ENCODE data around the gene POMT1. TPM values are rescaled to one million over a fixed set of nuclear protein-coding genes. Genes with fewer than 3 reads are reported as not detected.

The POMT1 gene
- total and polyA plus RNA-seq, 2 of the 8 experiments (the other 6 are each of a cell fraction or from before 2014, with no cell fraction given): 22.3 to 33.2 TPM

DNA sequence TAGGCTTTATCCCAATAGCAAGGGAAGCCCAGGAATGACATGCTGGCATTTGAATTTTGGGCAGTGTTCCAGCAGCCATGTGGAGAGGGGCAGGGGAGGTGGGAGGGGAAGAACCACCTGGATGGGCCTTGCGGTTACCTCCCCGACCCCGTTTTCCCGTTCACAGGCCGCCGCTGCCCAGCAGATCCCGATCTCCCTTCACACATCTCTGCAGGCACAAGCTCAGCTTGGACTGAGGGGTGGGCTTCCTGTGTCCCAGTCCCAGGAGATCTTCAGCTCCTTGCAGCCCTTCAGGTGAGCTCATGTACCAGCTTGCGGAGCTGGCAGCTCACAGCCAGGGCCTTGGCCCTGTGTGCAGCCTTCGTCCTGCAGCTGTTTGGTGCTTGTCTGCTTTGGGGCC, 15.7 kb upstream of the POMT1 start:
- Histone ChIP-seq H3K27ac (ENCODE audit: low read depth, low read length) (no peak overlapping the region), H2AFZ (ENCODE audit: low read length) (no peak overlapping the region), H3K18ac (ENCODE audit: extremely low read depth, low read length) (no peak overlapping the region), H3K27me3 (replicated peaks in 1 of 4; ENCODE audit: control insufficient read depth in 3 of 4, extremely low read depth in 1 of 4, insufficient read depth in 3 of 4, low read length in 3 of 4) (no peaks in the 10 kb centered on the region), H2BK15ac (ENCODE audit: low read length) (no peak overlapping the region), H3K56ac (replicated peaks; ENCODE audit: insufficient read length, low read depth, low read length) (no peak overlapping the region), H4K20me1 (replicated peaks in 1 of 2; ENCODE audit: control insufficient read depth in 1 of 2, insufficient read depth in 2 of 2, low read length in 2 of 2) (peaks cover 18% of the 10 kb centered on the region in 2 experiments), H3K23ac (ENCODE audit: insufficient read length) (no peak overlapping the region), H2BK20ac (ENCODE audit: low read length) (no peak overlapping the region), H3K9ac (replicated peaks in 1 of 4; ENCODE audit: extremely low read depth in 1 of 4, low read depth in 3 of 4, low read length in 3 of 4) (no peak overlapping the region), H2BK5ac (ENCODE audit: low read depth, low read length) (no peak overlapping the region; the same call in 1 of the 2 replicates), H2BK12ac (ENCODE audit: low read depth, low read length) (no peak overlapping the region), H2BK120ac (replicated peaks; ENCODE audit: low read depth, low read length) (no peak overlapping the region), H4K5ac (ENCODE audit: insufficient read length, low read depth, low read length) (no peak overlapping the region), H3K4me2 (ENCODE audit: insufficient read depth in 1 of 2, low read depth in 2 of 2, low read length in 2 of 2) (no peak overlapping the region), H3K4me1 (replicated peaks in 1 of 4; ENCODE audit: control insufficient read depth in 3 of 4, insufficient read depth in 4 of 4, low read length in 3 of 4) (no peaks in the 10 kb centered on the region; a peak in 1 of 7 replicates), H3K79me1 (ENCODE audit: low read depth, low read length) (peaks cover 6% of the 10 kb centered on the region; the same call in 1 of the 2 replicates), H2AK5ac (ENCODE audit: low read depth, low read length) (no peak overlapping the region), H3K79me2 (ENCODE audit: control insufficient read depth in 1 of 2, insufficient read depth in 2 of 2, low read length in 2 of 2) (no peaks in the 10 kb centered on the region; a peak in 1 of 4 replicates), H3K14ac (ENCODE audit: insufficient read length) (no peak overlapping the region), H3K9me3 (ENCODE audit: insufficient read depth in 2 of 2, low read depth in 1 of 2, low read length in 1 of 2) (no peaks in the 10 kb centered on the region), H4K91ac (replicated peaks; ENCODE audit: insufficient read length, low read length) (no peak overlapping the region), H3K23me2 (ENCODE audit: low read depth, low read length) (no peaks in the 10 kb centered on the region), H3K36me3 (ENCODE audit: control insufficient read depth in 2 of 4, insufficient read depth in 4 of 4, low read length in 3 of 4) (peaks cover 77 to 100% (median 97%) of the 10 kb centered on the region in 4 experiments), H3K4me3 (ENCODE audit: extremely low read depth in 1 of 4, insufficient read depth in 2 of 4, low read depth in 3 of 4, low read length in 4 of 4) (no peak overlapping the region), H3K4ac (replicated peaks; ENCODE audit: insufficient read length, low read depth, low read length) (no peak overlapping the region), H4K8ac (ENCODE audit: extremely low read depth, insufficient read depth, low read length) (no peak overlapping the region)
- ChIA-PET CTCF (ENCODE audit: partially characterized antibody) (interaction anchor here (1.0 to 1.5 kb wide), 6 partner anchors 8 to 137 kb away, joined by 3 to 8 read pairs (median 6); no protein-coding TSS in a partner anchor), POLR2A (ENCODE audit: partially characterized antibody) (interaction anchor here (1.1 kb wide), 1 partner anchor 13 kb away, joined by 3 read pairs; no protein-coding TSS in a partner anchor)
- no peak for DNase-seq (ENCODE audit: low read depth in 1 of 2, low spot score in 2 of 2)
- 92% methylated on average over 8 of the region's 9 CpGs; no CpG with 5 or more reads in 1 of the 2 experiments for WGBS, 2 experiments (ENCODE audit: extremely low coverage in 1 of 2, insufficient coverage in 1 of 2, insufficient read length in 1 of 2, insufficient replicate concordance in 2 of 2, low coverage in 1 of 2, low lambda C conversion rate in 2 of 2, missing lambda C conversion rate in 1 of 2)
- no peak for FAIRE-seq
- TF ChIP-seq CREB1 (IDR thresholded peaks at IDR 0.05) (no peak), SP4 (IDR thresholded peaks at IDR 0.05; ENCODE audit: low read length) (no peak), SIRT6 (IDR thresholded peaks at IDR 0.05; ENCODE audit: low read length) (no peak), POLR2A (IDR thresholded peaks at IDR 0.05; ENCODE audit: control extremely low read depth in 1 of 2, low read depth in 2 of 2, low read length in 2 of 2) (no peak), TAF1 (IDR thresholded peaks at IDR 0.05; ENCODE audit: low read depth, low read length) (no peak), EZH2 (IDR thresholded peaks at IDR 0.05; ENCODE audit: low read depth, low read length, severe bottlenecking) (no peak), NANOG (IDR thresholded peaks at IDR 0.05; ENCODE audit: insufficient read depth, low read depth, low read length, poor library complexity, severe bottlenecking) (no peak), MAFK (IDR thresholded peaks at IDR 0.05; ENCODE audit: low read depth, low read length) (no peak), GABPA (IDR thresholded peaks at IDR 0.05; ENCODE audit: borderline replicate concordance, insufficient read depth, low read length) (no peak), SIX5 (IDR thresholded peaks at IDR 0.05; ENCODE audit: low read depth, low read length) (no peak), CHD2 (IDR thresholded peaks at IDR 0.05; ENCODE audit: low read length) (no peak), SUZ12 (IDR thresholded peaks at IDR 0.05; ENCODE audit: low read length) (no peak)
- TF ChIP-seq, protein P1, sequence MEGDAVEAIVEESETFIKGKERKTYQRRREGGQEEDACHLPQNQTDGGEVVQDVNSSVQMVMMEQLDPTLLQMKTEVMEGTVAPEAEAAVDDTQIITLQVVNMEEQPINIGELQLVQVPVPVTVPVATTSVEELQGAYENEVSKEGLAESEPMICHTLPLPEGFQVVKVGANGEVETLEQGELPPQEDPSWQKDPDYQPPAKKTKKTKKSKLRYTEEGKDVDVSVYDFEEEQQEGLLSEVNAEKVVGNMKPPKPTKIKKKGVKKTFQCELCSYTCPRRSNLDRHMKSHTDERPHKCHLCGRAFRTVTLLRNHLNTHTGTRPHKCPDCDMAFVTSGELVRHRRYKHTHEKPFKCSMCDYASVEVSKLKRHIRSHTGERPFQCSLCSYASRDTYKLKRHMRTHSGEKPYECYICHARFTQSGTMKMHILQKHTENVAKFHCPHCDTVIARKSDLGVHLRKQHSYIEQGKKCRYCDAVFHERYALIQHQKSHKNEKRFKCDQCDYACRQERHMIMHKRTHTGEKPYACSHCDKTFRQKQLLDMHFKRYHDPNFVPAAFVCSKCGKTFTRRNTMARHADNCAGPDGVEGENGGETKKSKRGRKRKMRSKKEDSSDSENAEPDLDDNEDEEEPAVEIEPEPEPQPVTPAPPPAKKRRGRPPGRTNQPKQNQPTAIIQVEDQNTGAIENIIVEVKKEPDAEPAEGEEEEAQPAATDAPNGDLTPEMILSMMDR (IDR thresholded peaks at IDR 0.05; ENCODE audit: control extremely low read depth in 1 of 3, insufficient read depth in 1 of 3, low read depth in 1 of 3, low read length in 3 of 3): no peak
